HG03095 (cell line): ENCODE data around the gene DDN.

Experiments
- ATAC-seq: cut with Tn5 transposase; IDR thresholded peaks from one replicate; pipeline ENCODE4 v1.9.1; 2021; ENCODE audit warnings: moderate library complexity; ENCODE audit not compliant: unreplicated experiment

Gene DDN

GRCh38 chr12:48985475-48985897 is 13.7 kb downstream of the DDN start:
- no peak for ATAC-seq

- no peak for ATAC-seq
Observed at GRCh38 chr12:48982397-48983080, 16.6 kb downstream of the DDN start.

GRCh38 chr12:48981757-48982157 is 17.4 kb downstream of the DDN start:
- ATAC-seq = no peak

- no peak for ATAC-seq
Observed at GRCh38 chr12:48980953-48981756, 18.0 kb downstream of the DDN start.

- no peak for ATAC-seq
Observed at GRCh38 chr12:48980389-48980952, 18.7 kb downstream of the DDN start.

GRCh38 chr12:48979602-48980388 is 19.4 kb downstream of the DDN start:
- no peak for ATAC-seq

- no peak for ATAC-seq
Observed at GRCh38 chr12:48978741-48979601, 20.2 kb downstream of the DDN start.

GRCh38 chr12:48978291-48978740 is 20.9 kb downstream of the DDN start, which contains the start of gene WNT1:
Gene WNT1 (plus strand): TSS chr12:48978322. CDS start chr12:48978651, 329 bp downstream.
- ATAC-seq = no peak

- peak; percentile 57 for ATAC-seq
Observed at GRCh38 chr12:48977290-48978281, 21.6 kb downstream of the DDN start.

GRCh38 chr12:48973941-48974673 is 25.1 kb downstream of the DDN start:
- ATAC-seq = no peak

- no peak for ATAC-seq
Observed at GRCh38 chr12:48973531-48973930, 25.6 kb downstream of the DDN start.

- no peak for ATAC-seq
Observed at GRCh38 chr12:48972952-48973483, 26.2 kb downstream of the DDN start.

- ATAC-seq = no peak
Observed at GRCh38 chr12:48972213-48972951, 26.8 kb downstream of the DDN start.

- ATAC-seq = no peak
Observed at GRCh38 chr12:48970702-48971334, 28.4 kb downstream of the DDN start.

GRCh38 chr12:48969833-48970701 is 29.1 kb downstream of the DDN start:
- no peak for ATAC-seq
